Stimulated activated CD8-positive, alpha-beta memory T cell treated with anti-CD3 and anti-CD28 coated beads, Interleukin-2, amount 100 ng/mL, for 48 hours (primary cell): ENCODE measurements around the gene UST.

ENCODE experiments used
- DNase-seq, 2 donors: peaks; one replicate each; pipeline ENCODE4 v3.0.0-alpha.2; 2020; ENCODE audit warnings: low read depth in 2 of 2

The UST gene

GRCh38 chr6:148746363-148747144 lies at the start of gene UST:
Gene UST (plus strand): TSS chr6:148747030. CDS start chr6:148747431, 401 bp downstream.
- DNase-seq = peak; percentile 18 to 44

DNA sequence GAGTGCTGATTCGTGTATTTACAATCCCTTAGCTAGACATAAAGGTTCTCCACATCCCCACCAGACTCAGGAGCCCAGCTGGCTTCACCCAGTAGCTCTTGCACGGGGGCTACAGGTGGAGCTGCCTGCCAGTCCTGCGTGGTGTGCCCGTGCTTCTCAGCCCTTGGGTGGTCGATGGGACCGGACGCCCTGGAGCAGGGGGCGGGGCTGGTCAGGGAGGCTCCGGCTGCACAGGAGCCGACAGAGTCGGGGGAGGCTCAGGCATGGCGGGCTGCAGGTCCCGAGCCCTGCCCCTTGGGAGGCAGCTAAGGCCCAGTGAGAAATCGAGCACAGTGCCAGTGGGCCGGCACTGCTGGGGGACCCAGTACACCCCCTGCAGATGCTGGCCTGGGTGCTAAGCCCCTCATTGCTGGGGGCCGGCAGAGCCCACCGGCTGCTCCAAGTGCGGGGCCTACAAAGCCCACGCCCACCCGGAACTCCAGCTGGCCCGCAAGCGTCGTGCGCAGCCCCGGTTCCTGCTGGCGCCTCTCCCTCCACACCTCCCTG lies 48.9 kb upstream of the UST start:
- DNase-seq = no peak

- DNase-seq = no peak
Observed at GRCh38 chr6:148698671-148699180, 48.1 kb upstream of the UST start.

- no peak for DNase-seq
Observed at GRCh38 chr6:148700047-148700715, 46.6 kb upstream of the UST start.

GRCh38 chr6:148700741-148701311 lies 46.0 kb upstream of the UST start:
- DNase-seq = no peak

GRCh38 chr6:148701375-148701774 lies 45.5 kb upstream of the UST start:
- no peak for DNase-seq

- DNase-seq = no peak
Observed at GRCh38 chr6:148703900-148704299, 42.9 kb upstream of the UST start.

DNA sequence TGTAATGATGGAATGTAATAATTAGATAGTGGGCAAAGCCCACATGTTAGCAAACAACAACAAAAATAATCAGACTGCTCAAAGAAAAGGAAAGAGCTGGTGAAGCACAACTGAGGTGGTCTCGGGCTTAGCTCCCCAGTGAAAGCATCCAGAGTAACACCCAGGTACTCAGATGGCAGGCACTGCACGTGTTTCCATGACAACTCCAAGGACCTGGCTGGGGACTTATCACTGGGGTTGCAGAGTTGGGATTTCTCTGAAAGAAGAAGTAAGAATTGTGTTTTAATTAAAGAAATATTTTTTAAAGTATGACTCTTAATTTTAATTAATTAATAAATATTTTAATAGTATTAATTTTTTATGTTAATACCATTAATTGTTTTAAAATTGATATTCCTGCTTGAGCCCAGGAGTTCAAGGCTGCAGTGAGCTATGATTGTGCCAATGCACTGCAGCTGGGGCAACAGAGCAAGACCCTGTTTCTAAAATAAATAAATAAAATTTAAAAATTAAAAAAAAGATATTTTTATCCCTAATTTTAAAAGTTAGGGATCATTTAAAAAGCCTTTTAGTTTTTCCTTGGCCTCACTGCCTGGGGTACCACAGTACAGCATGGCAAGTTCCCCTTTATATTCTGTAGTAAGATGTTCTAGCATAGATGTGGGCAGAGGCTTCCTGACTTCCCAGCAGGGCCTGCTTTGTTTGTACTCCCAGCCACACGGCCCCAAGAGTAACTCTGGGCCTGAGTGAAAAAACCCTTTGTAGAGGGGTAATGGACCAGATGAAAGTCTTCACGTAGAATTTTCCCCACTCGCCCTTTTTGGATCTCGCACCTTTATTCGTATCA lies 42.2 kb upstream of the UST start:
- DNase-seq = no peak

DNA sequence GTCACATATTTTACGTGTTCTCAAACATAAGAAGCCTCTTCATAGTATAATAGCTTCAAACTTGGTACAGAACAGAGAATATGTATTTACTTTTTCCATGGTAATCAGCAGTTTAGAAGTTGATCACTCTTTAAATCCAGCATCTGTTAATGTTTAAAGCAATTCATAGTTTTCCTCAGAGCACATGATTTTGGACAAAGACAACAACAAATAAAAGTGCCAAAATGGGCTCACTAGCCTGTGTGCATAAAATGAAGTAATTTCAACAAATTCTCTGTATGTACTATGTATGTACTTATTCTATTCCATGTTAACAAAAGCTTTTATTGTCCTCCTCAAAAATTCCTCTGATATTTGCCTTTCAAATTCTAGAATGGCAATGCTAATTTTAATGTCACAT lies 38.1 kb upstream of the UST start:
- DNase-seq = no peak

DNA sequence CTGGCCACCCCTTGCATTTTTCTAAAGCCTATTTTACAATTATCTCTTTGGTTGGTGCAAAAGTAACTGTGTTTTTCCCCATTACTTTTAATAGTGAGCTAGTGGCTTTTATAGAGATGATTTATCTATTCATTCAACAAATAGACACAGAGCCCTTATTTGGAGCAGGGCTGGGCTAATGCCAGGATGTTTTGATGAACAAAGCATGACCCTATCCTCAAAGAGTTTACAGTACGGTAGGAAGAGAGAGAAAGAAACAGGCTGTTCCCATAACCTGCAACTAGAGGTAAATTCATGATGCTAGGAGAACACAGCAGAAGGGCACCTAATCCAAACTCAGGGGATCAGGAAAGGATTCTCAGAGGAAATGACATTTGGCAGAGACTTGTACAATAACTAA lies 37.3 kb upstream of the UST start:
- no peak for DNase-seq

DNA sequence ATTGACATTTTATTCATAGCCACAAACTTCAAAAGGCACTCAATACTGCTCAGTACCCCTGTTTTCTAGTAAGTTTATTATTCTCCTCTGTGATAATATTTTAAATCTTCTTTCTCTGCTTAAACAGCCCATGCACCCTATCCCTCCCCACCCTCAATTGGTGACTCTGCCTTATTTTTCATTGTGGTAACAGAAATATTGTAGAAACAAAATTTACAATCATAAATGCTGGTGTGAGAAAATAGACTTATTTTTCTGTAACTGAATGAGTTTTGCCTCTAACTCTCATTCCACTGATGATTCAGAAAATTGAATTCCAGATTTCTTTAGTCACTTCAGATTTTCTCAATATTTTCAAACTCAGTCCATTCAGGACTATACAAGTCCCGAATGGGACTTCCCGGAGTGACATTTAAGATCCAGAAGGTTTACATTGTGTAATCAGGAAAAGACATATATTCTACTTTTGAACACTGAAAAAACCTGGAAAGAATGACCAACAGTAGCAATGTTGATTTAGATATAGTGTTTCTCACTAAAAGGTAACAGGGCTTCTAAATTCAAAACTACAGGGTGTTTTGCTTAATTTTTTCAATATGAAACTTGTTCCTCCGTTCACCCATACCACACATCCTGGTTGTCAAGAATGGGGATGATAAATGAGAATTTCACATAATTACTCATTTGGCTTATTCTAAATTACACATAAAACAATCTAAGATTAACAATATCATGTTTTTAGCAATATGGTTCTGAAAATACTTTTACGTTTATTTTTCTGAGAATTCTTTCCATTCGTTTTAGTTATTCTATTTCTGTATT lies 34.8 kb upstream of the UST start:
- no peak for DNase-seq

DNA sequence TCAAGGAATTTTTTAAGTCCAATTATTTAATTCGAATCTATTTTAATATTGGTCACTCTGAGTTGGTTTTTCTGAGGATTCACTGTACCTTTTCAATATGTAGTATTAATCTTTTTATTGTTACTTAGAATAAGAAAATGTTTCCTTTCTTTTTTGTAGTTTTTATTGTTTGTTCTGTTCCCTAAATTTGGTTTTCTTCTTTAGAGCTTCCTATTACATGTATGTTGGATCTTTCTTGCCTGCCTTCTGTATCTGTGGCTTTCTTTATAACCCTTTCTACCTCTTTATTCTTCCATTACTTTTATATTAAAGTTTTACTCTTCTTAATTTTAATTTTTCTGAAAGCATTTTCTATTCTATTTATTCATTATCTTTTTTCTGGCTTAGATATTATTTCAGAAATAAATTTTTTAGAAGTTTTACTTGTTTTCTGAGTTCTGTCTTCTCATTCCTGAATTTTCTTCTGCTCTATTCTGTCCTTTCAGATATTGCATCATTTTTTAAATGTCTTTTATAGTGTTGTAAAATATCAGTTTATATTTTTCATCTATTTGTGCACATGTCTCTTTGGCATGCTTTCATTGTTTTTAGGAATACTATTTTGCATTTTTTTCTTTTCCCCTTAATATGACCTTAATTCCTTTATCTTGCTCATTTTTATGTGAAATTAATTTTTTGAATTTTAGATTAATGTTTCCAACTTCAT lies 33.6 kb upstream of the UST start:
- no peak for DNase-seq

GRCh38 chr6:148713921-148714320 lies 32.9 kb upstream of the UST start:
- DNase-seq = no peak

GRCh38 chr6:148716811-148717210 lies 30.0 kb upstream of the UST start:
- no peak for DNase-seq

DNA sequence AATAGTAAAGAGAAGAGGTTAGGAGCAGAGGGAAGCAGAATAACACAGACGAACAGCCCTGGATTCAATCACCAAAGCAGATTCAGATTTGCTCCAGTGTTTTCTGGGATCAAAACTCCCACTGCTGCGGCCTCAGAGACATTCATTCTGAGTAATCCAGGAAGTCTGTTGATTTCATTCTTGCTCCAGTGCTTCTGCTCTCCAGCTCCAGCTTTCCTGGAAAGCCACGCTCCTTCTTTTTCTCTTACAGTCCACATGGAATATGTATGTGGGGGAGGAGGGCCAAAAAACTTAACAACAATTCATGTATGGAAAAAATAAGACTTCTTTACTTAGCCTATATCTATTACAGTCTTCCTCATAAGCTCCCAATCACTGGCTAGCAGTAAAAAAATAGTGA lies 26.4 kb upstream of the UST start:
- DNase-seq = no peak

DNA sequence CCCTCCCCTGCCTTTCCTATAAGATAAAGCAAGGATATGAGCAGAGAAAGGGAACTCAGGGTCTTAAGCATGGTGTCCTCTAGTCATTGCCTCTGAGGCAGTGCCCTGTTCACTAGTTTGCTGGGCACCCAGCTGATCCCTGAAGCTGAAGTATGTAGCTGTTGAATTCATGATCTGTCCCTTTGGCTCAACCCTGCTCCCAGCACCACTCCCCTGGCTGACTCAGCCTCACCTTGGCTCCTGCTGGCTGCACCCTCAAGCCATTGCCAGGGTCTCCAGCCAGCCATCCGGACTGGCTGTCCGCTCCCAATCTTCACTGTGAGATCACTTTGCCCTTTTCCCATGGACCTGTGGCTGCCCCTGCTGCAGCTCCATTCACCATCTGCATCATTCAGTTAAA lies 25.9 kb upstream of the UST start:
- no peak for DNase-seq

GRCh38 chr6:148723484-148723883 lies 23.3 kb upstream of the UST start:
- no peak for DNase-seq

DNA sequence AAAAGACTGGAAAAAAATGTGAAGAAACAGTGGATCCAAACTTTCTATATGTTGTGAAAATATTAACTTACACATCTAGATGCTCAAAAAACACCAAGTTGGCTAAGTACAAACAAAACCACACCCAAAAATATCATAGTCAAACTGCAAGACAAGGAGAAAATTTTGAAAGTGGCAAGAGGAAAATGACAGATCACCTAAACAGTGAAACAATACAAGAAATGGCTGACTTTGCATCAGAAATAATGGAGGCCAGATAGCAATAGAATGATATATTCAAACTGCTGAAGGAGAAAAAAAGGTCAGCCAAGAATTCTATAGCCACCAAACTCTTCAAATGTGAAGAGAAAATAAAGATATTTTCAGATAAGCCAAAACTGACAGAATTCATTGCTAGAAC lies 22.4 kb upstream of the UST start:
- DNase-seq = no peak

GRCh38 chr6:148727104-148727503 lies 19.7 kb upstream of the UST start:
- DNase-seq = no peak

DNA sequence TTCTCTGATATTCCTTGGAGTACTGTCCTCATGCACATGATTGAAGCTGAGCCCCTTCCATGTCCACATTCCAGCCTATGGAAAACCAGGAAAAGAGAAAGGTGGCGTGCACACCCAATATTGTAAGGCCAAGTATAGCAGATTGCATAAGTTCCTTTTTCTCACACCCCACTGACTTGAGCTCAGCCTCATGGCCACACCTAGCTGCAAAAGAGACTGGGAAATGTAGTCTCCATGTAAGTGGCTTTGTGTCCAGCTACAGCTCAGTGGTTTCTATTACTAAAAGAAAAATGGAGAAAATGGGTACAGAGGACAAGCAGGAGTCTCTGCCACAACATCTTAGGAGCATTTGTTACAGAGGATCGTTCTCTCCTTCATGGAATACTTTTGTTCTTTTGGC lies 10.8 kb upstream of the UST start:
- DNase-seq = no peak
